Naive thymus-derived CD8-positive, alpha-beta T cell (primary cell): ENCODE data around the gene STRN3. TPM values are rescaled to one million over a fixed set of nuclear protein-coding genes. Genes with fewer than 3 reads are reported as not detected.
A peak's percentile ranks its signal among the peaks of the same experiment; 100 is the strongest.

Source experiments
- ATAC-seq, 2 donors: fragments of 150-1000 bp; cut with Tn5 transposase in 1 of 2; sonication (Bioruptor Pico), chemical (Tn5 transposase) in 1 of 2; 1 replicate in 1 of 2; 2 replicates in 1 of 2; pipeline ENCODE4 v1.10.0; 2021; ENCODE audit warnings: mild to moderate bottlenecking in 2 of 2, moderate library complexity in 2 of 2
- POLR2A ChIA-PET: fragments of 350-600 bp; sonication (Branson Sonifier 250); formaldehyde crosslinking; loops from one replicate; lab custom pipeline; 2021; ENCODE audit warnings: antibody characterized with exemption; lab: Charles Lee
- DNase-seq, 10 donors: peaks; one replicate each; pipeline versions ENCODE4 v3.0.0 to v3.0.0-alpha.2; 2020 to 2022
- H3K27ac Mint-ChIP-seq, 10 donors: one replicate each; pipeline ENCODE4 v1.8.0; 2020 to 2022; ENCODE audit warnings: mild to moderate bottlenecking in 10 of 10, mixed read lengths in 10 of 10, moderate library complexity in 4 of 10, inconsistent platforms in 1 of 10
- H3K27me3 Mint-ChIP-seq, 5 donors: one replicate each; pipeline ENCODE4 v1.8.0; 2021 to 2022; ENCODE audit warnings: mixed read lengths in 5 of 5
- H3K36me3 Mint-ChIP-seq, 3 donors: one replicate each; pipeline ENCODE4 v1.8.0; 2020 to 2022; ENCODE audit warnings: mixed read lengths in 3 of 3, mild to moderate bottlenecking in 2 of 3, inconsistent platforms in 1 of 3
- H3K4me1 Mint-ChIP-seq, 4 donors: one replicate each; pipeline ENCODE4 v1.8.0; 2021 to 2022; ENCODE audit warnings: mixed read lengths in 4 of 4
- H3K4me3 Mint-ChIP-seq, 10 donors: one replicate each; pipeline ENCODE4 v1.8.0; 2020 to 2022; ENCODE audit warnings: mild to moderate bottlenecking in 10 of 10, mixed read lengths in 10 of 10, moderate library complexity in 6 of 10, inconsistent platforms in 1 of 10
- H3K9me3 Mint-ChIP-seq, 9 donors: one replicate each; pipeline ENCODE4 v1.8.0; 2020 to 2022; ENCODE audit warnings: mixed read lengths in 9 of 9, mild to moderate bottlenecking in 3 of 9, inconsistent platforms in 1 of 9, moderate library complexity in 1 of 9
- polyA plus RNA-seq, 3 donors: library from polyadenylated mRNA; unstranded; fragments of 300-500 nt; fragmentation: Illumina TruSeq; gene quantifications; one replicate each; pipeline ENCODE4 v1.2.3, GENCODE V29; 2021
- total RNA-seq, 8 experiments: library from RNA in 2 of 8; stranded (reverse) in 2 of 8; gene quantifications; one replicate each; pipeline ENCODE4 v1.2.3 and lab custom pipeline; 2021 to 2026

Gene STRN3
- total and polyA plus RNA-seq, 5 experiments from 2014 or later: 3.0 to 26.8 (median 4.8) TPM

DNA sequence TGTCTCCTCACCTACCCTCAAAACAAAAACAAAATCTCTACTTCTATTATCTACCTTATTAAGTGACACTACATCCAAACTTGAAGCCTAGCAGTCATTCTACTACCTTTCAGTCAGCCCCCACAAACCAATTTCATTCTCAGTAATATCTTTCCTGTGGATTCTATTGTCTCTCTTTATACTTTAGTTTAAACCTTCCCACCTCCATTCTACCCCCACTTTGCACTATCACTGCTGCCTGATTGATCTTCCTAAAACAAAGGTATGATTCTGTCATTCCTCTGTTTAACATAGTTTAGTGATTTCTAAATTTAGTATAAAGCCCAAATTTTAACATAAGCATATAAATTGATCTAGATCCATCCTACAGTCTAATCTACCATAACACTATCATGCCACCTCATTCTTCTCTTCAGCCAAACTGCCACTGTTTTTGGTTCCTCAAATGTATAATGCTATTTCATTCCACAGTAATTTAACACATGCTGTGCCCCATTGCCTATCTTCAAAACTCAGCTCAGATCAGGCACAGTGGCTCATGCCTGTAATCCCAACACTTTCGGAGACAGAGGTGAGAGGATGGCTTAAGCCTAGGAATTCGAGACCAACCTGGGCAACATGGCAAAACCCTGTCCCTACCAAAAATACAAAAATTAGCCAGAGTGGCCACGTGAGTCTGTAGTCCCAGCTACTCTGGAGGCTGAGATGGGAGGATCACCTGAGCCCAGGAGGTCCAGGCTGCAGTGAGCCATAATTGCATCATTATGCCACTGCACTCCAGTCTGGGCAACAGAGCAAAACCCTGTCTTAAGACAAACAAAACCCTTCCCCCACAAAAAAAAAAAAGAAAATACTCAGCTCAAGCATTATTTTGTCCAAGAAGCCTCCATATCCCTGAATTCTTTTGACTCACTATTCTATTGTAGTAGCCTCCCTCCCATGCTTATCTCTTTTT is 3.1 kb upstream of the STRN3 start:
- POLR2A ChIA-PET: interaction anchor here (1.0 to 5.4 kb wide), 2 partner anchors 19 to 179 kb away, joined by 3 to 59 read pairs; partner anchors contain the start of gene HECTD1
- ATAC-seq: no peak
- peaks cover 28 to 52% (median 48%) of the 10 kb centered on the region in 4 donors for H3K4me1 Mint-ChIP-seq

GRCh38 chr14:31027847-31028246 is 1.7 kb upstream of the STRN3 start:
- DNase-seq (no peak), ATAC-seq (no peak)
- Mint-ChIP-seq H3K36me3 (peaks cover 0 to under 1% (median 0%) of the 10 kb centered on the region in 3 donors), H3K9me3 (no peaks in the 10 kb centered on the region), H3K4me3 (no peak overlapping the region), H3K27me3 (no peaks in the 10 kb centered on the region), H3K4me1 (peaks cover 34 to 62% (median 57%) of the 10 kb centered on the region in 4 donors), H3K27ac (no peak overlapping the region)
- POLR2A ChIA-PET: interaction anchor here (0.5 to 5.4 kb wide), 2 partner anchors 22 to 180 kb away, joined by 3 to 59 read pairs; partner anchors contain the start of gene HECTD1

More for the DNA sequence above, 3.1 kb upstream of the STRN3 start:
- peak overlapping the region in 9 of 10 donors; percentile 0 to 61 (median 32) for H3K27ac Mint-ChIP-seq
- H3K4me3 Mint-ChIP-seq: peak overlapping the region in 4 of 10 donors; percentile 7 to 21 (median 12)
- peaks cover 0 to 9% (median 0%) of the 10 kb centered on the region in 3 donors for H3K36me3 Mint-ChIP-seq
- H3K9me3 Mint-ChIP-seq: no peaks in the 10 kb centered on the region
- H3K27me3 Mint-ChIP-seq: no peaks in the 10 kb centered on the region
- DNase-seq: no peak

DNA sequence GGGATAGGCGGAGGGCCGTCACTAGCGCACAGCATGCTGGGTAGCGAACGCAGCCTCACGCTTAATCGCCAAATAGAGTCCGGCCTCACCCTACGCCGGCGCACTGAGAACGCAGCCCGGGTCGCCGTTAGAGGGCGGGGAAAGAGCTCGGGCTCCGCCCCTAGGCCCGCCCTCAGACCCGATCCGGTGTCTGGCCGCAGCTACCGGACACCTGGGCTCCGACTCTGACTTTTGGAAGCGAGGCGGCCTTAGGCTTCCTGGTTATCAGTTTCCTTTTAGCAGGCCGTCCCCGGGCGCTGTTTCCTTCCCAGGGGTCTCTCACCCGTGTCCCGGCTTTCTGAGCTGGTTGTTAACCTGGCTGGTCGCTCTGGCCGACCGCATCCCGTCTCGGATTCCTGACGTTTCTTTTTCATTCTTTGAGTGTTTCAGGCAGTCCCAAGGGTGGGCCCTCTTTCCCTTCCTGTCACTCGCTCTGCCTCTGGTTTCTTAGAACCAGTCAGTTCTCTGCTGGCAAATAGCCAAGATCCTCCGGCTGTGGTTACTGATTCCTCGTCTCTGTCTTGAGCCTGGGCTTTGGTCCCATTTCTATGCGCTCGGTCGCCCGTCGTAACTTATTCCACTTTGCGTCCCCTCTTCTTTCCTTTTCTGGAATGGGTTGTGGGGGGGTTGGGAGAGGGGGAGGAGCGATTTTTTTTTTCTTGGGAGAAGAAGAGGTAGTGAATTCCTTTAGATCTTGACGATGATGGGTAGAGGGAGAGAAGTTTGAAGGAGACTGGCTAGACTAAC is 464 bp upstream of the STRN3 start:
- H3K36me3 Mint-ChIP-seq: peaks cover 0 to 5% (median 0%) of the 10 kb centered on the region in 3 donors
- peak overlapping the region; percentile 89 to 99 (median 96) for H3K4me3 Mint-ChIP-seq
- H3K27me3 Mint-ChIP-seq: no peaks in the 10 kb centered on the region
- POLR2A ChIA-PET: interaction anchor here (0.6 to 5.4 kb wide), 11 partner anchors 8 to 1051 kb away, joined by 3 to 59 read pairs (median 3); partner anchors contain the start of genes ARHGAP5, DTD2, HEATR5A and HECTD1
- peak; percentile 85 to 86 for ATAC-seq
- peaks cover 36 to 62% (median 58%) of the 10 kb centered on the region in 4 donors for H3K4me1 Mint-ChIP-seq
- H3K27ac Mint-ChIP-seq: peak overlapping the region; percentile 91 to 98 (median 94)
- peak; percentile 78 to 92 (median 82) for DNase-seq
- no peaks in the 10 kb centered on the region for H3K9me3 Mint-ChIP-seq

- Mint-ChIP-seq H3K27ac (peak within 1 kb of the TSS; percentile 91 to 98 (median 95)), H3K4me1 (peaks cover 34 to 62% (median 56%) of the 10 kb centered on the region in 4 donors), H3K27me3 (no peaks in the 10 kb centered on the region), H3K9me3 (no peaks in the 10 kb centered on the region), H3K4me3 (peak within 1 kb of the TSS; percentile 89 to 99 (median 96)), H3K36me3 (peaks cover 0 to 14% (median 0%) of the 10 kb centered on the region in 3 donors)
- POLR2A ChIA-PET: interaction anchor here (0.6 to 5.4 kb wide), 8 partner anchors 21 to 1914 kb away, joined by 3 to 59 read pairs (median 4); partner anchors contain the start of genes ARHGAP5, DTD2, HEATR5A and HECTD1
- peak; percentile 39 to 49 for ATAC-seq
- peak; percentile 26 to 69 (median 48) for DNase-seq
Observed at GRCh38 chr14:31025367-31026076, 657 bp downstream of the STRN3 start, which contains the start of gene AP4S1. AP4S1 (plus strand) TSS chr14:31025649; CDS start chr14:31066197, 40,548 bp downstream.

DNA sequence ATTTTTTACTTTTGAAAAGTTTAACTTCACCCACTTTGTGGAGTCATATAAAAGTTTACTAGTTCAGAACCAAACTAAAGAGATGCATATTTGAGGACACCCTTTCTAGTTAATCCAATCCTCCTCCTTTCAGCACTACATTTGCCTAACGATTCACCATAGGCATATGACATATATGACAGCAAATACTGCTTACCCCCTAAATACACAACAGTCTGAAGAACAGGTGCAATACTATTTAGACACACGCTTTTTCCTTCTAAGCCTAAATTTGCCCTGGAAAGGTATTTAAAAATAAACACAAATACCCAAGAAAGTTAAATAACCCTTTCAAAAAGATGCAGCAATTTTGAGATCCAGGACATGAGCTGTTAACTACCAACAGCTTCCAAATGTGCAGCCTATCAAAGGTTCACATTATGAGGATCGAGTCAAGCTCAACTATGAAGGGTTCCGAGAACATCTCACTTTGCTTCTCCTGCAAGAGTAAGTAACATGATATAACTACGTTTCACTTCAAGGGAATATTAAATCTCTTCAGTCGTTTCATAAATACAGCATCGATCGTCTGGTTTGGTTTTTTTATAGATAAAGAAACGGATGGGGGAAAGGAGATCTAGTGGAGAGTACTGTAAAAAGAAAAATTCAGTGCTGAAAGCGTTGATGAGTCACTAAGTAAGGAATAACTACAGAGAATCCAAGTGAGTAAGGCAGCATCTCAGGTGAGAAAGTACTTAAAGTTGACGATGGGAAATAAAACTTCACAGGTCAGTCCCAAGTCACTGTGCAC is 1.4 kb downstream of the STRN3 start:
- POLR2A ChIA-PET: interaction anchor here (0.6 to 5.4 kb wide), 4 partner anchors 40 to 1915 kb away, joined by 3 to 59 read pairs (median 8); partner anchors contain the start of genes HEATR5A and HECTD1
- H3K4me3 Mint-ChIP-seq: peak overlapping the region; percentile 89 to 99 (median 92)
- no peaks in the 10 kb centered on the region for H3K27me3 Mint-ChIP-seq
- ATAC-seq (no peak), DNase-seq (no peak)
- peaks cover 33 to 58% (median 55%) of the 10 kb centered on the region in 4 donors for H3K4me1 Mint-ChIP-seq
- no peaks in the 10 kb centered on the region for H3K9me3 Mint-ChIP-seq
- peaks cover 0 to 14% (median 0%) of the 10 kb centered on the region in 3 donors for H3K36me3 Mint-ChIP-seq
- peak overlapping the region; percentile 85 to 97 (median 90) for H3K27ac Mint-ChIP-seq

DNA sequence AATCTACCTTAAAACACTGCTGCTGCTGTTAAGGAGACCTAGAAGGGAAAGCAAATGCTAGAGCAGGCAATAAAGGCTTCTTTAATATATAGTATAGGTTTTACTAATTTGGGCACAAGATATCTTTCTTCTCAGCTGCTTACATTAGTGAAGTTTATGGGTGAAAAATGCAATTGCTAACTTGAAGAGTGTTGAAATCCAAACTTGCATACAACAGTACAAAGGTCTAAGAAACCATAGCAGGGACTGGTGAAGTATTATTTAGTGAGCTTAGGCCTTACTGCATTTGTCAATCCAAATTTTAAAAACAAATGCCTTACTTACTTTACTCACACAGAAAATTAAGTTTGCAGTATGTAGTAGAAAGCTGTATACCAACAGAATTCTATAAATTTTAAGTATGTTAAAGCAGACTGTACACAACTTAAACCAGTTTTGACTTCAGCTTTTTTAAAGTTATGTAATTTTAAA is 2.1 kb downstream of the STRN3 start:
- POLR2A ChIA-PET: interaction anchor here (5.4 kb wide), 1 partner anchor 184 kb away, joined by 59 read pairs; the partner anchor contains the start of gene HECTD1
- ATAC-seq (no peak), DNase-seq (no peak)
- H3K27me3 Mint-ChIP-seq: no peaks in the 10 kb centered on the region
- H3K36me3 Mint-ChIP-seq: peaks cover 0 to 14% (median 0%) of the 10 kb centered on the region in 3 donors
- peaks cover 32 to 54% (median 51%) of the 10 kb centered on the region in 4 donors for H3K4me1 Mint-ChIP-seq
- no peaks in the 10 kb centered on the region for H3K9me3 Mint-ChIP-seq
- H3K27ac Mint-ChIP-seq: peak overlapping the region in 8 of 10 donors; percentile 29 to 90 (median 68)
- peak overlapping the region in 9 of 10 donors; percentile 26 to 94 (median 64) for H3K4me3 Mint-ChIP-seq

- POLR2A ChIA-PET: interaction anchor here (1.6 kb wide), 1 partner anchor 185 kb away, joined by 5 read pairs; the partner anchor contains the start of gene HECTD1
- Mint-ChIP-seq H3K27me3 (no peaks in the 10 kb centered on the region), H3K9me3 (no peaks in the 10 kb centered on the region), H3K4me3 (no peak overlapping the region), H3K27ac (peak overlapping the region in 4 of 10 donors; percentile 9 to 71 (median 46)), H3K36me3 (peaks cover 0 to 20% (median 0%) of the 10 kb centered on the region in 3 donors), H3K4me1 (peaks cover 32 to 57% (median 50%) of the 10 kb centered on the region in 4 donors)
- DNase-seq (no peak), ATAC-seq (no peak)
Observed at GRCh38 chr14:31022386-31022785, 3.8 kb downstream of the STRN3 start.

GRCh38 chr14:31021576-31021949 is 4.6 kb downstream of the STRN3 start:
- ATAC-seq: no peak
- no peaks in the 10 kb centered on the region for H3K9me3 Mint-ChIP-seq
- H3K4me1 Mint-ChIP-seq: peaks cover 26 to 48% (median 43%) of the 10 kb centered on the region in 4 donors
- H3K27ac Mint-ChIP-seq: peak overlapping the region in 3 of 10 donors; percentile 1 to 60 (median 52)
- H3K4me3 Mint-ChIP-seq: peak overlapping the region in 2 of 10 donors; percentile 48 to 53
- DNase-seq: no peak
- POLR2A ChIA-PET: interaction anchor here (1.6 kb wide), 1 partner anchor 186 kb away, joined by 5 read pairs; the partner anchor contains the start of gene HECTD1
- H3K36me3 Mint-ChIP-seq: peaks cover 0 to 23% (median 0%) of the 10 kb centered on the region in 3 donors
- no peaks in the 10 kb centered on the region for H3K27me3 Mint-ChIP-seq

GRCh38 chr14:31020834-31021575 is 5.2 kb downstream of the STRN3 start:
- H3K9me3 Mint-ChIP-seq: no peaks in the 10 kb centered on the region
- DNase-seq (no peak), ATAC-seq (no peak)
- H3K27ac Mint-ChIP-seq: peak overlapping the region in 4 of 10 donors; percentile 34 to 60 (median 40)
- POLR2A ChIA-PET: no interaction called here
- H3K4me3 Mint-ChIP-seq: peak overlapping the region in 2 of 10 donors; percentile 3 to 53
- peaks cover 30 to 50% (median 46%) of the 10 kb centered on the region in 4 donors for H3K4me1 Mint-ChIP-seq
- H3K36me3 Mint-ChIP-seq: peaks cover 0 to 25% (median 0%) of the 10 kb centered on the region in 3 donors
- no peaks in the 10 kb centered on the region for H3K27me3 Mint-ChIP-seq
